GM19463 (cell line): ENCODE results near the gene ADAMTS2.

Source experiments
- ATAC-seq: cut with Tn5 transposase; IDR thresholded peaks from one replicate; pipeline ENCODE4 v1.9.1; 2021; ENCODE audit warnings: mild to moderate bottlenecking, moderate library complexity; ENCODE audit not compliant: unreplicated experiment

The ADAMTS2 gene

DNA sequence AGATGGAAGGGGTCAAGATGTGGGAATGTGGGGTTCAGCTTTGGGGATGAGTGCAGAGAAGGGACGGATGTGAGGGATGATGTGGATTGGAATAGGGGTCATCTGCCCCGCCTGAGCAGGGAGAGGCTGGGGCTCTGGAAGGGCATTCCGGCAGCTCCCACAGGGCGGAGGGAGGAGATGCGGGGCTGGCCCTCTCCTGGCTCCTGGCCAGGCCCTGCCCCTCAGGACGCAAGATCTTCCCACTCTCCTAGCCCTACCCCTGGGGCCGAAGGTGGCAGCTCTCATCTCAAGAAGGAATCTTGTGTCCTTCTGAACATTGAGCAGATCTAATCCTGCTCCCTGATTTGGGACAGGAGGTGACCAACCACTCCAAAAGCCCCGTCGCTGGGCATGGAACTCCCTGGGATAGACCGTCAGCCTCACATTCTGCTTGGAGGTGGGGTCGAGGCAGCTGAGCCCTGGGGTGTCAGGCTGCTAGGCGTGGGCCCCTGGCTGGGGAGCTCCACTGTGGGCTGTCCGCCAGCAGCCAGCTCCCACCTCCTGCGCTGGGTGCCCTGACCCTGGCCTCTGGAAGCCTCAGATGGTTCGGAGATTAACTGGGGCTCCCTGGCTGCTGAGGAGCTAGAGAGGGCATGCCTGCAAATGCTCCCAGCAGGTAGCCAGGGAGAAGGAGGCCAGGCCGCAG is 159.9 kb downstream of the ADAMTS2 start:
- ATAC-seq, result no peak

DNA sequence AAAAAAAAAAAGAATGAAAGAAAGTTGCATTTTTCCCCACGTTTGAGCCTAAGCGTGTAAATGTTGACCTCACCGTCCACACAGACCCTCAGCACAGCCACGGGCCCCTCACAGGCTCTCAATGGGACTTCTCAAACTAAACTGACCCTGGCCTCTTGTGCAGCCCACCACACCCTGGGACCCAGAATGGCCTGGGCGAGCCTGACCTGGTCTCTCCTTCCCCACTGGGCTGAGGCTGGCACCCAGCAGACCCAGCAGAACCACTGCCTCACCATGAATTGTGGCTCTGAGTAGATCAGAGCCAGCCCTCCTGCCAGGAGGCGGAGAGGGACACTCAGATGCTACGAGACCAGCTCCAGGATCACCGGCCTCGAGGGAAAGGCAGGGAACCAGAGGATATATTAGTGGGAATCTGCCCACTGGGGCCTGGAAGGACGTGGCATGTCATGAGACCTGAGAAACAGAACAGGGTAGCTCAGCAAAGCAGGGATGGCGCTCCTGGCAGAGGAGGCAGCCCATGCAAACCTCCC is 160.7 kb downstream of the ADAMTS2 start:
- ATAC-seq, result no peak

- no peak for ATAC-seq
Measured at GRCh38 chr5:179183481-179183880, 161.8 kb downstream of the ADAMTS2 start.

GRCh38 chr5:179182601-179183000 is 162.7 kb downstream of the ADAMTS2 start:
- ATAC-seq, result no peak

- ATAC-seq, result no peak
Measured at GRCh38 chr5:179181988-179182387, 163.3 kb downstream of the ADAMTS2 start.

GRCh38 chr5:179180921-179181645 is 164.2 kb downstream of the ADAMTS2 start:
- ATAC-seq, result no peak

DNA sequence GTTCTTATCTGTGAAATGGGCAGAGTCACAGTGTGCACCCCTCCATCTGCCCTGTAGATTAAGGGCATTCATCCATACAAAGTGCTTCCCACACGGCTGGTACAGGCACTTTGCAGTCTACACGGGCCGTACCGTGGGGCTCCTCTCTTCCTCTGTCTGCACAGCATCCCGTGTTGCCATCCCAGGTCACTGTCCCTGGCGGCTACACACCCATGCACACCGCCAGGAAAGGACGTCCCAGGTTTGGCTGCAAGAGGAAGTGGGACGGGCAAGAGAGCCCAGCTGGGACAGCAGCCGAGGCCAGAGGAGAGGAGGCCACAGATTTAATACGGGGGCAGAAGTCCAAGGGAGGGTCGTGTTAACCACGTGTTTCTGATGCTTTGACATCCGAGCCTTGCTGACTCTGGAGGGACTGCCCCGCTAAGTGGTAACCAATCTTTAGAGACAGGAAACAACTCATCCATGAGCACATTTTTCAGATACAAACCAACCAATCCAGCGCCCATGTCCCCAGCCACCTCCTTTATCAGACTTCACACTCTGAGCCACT is 165.1 kb downstream of the ADAMTS2 start:
- no peak for ATAC-seq

DNA sequence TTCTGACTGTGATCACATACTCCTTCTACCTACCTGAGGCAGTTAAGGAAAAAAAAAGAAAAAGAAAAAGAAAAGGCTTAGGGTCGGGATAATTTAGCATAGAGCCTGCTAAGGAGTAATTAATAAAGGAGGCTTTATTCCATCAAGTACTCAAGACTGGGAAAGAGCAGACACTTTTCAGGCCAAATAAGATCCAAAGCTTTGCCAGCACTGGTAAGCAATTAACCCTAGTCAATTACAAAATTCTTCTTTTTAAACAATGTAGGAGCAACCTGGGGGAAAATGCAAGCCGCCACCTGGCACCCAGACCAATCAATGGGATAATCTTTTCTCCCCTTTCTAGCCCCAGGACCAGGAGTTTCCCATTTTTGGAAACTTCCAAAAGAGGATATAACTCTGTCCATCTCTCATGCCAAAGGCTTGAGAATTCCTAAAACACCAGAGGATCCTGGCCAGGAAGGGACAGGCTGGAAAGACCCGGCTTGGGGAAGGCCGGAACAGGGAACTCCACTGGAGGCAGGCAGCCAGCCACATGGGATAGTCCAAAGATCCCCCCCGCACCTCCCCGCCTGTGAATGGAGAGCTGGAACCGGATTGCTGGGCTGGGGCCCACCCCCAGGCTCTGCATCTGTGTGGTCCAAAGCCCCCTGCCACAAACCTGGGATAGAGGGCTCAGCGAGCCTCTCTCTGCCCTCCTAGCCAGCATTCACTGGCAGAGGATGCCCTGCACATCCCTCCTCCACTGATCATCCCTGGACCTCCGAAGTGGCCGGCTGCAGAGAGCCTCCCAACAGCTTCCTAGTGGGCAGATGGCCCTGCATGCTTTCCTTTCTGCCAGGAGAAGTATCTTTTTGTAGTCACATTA is 167.3 kb downstream of the ADAMTS2 start:
- no peak for ATAC-seq

- ATAC-seq, result no peak
Measured at GRCh38 chr5:179176571-179177230, 168.6 kb downstream of the ADAMTS2 start.

GRCh38 chr5:179176166-179176565 is 169.1 kb downstream of the ADAMTS2 start:
- no peak for ATAC-seq

DNA sequence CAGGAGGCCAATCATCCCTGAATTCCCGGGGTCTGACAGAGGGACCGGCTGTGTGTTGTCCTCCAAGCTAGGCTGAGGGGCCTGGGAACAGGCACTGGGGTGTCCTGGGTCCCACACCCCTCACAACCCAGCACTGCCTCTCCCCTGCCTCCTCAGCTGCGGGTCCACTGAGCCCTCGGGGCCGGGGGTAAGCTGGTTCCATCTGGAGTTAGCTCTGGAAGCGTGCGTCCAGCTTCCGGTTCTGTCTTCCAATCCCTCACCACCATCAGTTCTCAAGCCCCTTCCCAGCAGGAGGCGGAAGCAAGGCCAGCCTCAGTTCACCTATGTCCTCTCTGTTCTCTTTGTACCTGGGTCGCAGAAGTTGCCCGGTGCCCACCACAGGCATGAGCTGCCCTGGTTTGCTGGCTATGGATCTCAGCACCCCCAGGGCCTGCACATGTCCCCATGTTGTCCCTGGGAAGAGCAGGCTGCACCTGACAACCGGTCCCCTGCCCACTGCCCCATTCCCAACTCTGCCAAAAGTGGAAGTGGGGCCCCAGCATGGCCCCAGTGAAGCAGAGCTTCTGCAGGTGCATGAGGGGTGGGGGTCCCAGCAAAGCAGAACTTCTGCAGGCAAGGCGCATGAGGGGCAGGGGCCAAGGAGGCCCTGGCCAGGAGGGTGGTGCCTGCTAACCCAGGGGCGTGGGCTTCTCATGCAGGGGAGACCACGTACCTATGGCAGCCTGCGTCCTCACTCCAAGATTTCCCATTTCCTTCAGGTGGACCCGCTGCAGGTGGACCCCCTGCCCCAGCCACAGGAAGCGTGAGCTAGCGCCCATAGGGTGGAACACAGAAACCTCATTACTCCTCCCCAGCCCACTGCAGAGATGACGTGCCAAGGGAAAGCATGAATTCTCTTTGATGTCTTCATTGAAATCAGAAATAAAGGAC is 173.2 kb downstream of the ADAMTS2 start:
- no peak for ATAC-seq

DNA sequence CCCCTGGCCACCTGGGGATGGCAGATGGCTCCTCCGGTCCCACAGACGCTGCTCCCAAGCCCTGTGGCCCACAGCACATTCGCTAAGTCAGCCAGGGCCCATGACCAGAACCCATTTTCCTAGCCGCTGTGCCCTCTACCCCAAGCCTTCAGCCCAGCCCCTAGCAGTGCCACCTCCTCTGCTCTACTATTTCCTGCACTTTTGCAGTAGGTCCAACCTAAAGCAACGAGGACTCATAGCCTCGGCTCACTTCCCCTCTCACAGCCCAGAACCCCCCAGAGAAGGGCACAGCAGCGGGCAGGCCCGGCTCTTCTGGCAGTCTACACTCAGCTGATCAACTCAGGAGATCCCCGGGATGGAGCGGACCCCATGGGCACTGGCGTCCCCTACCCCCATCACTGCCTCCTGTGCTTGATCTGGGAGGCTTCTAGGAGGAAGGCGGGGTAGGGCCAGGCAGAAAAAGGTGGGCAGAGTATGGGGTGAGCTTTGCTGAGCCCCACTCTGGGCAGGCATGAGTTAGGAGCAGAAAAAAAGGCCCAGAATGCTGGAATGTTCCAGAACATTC is 173.9 kb downstream of the ADAMTS2 start:
- ATAC-seq, result no peak

GRCh38 chr5:179170606-179171005 is 174.7 kb downstream of the ADAMTS2 start:
- ATAC-seq, result no peak

- ATAC-seq, result no peak
Measured at GRCh38 chr5:179169836-179170235, 175.4 kb downstream of the ADAMTS2 start.

GRCh38 chr5:179168664-179169063 is 176.6 kb downstream of the ADAMTS2 start:
- ATAC-seq, result no peak

- ATAC-seq, result no peak
Measured at GRCh38 chr5:179167871-179168451, 177.3 kb downstream of the ADAMTS2 start.

GRCh38 chr5:179166886-179167841 is 178.1 kb downstream of the ADAMTS2 start:
- peak; percentile 71 for ATAC-seq
